Liver (tissue), 9 donors: ENCODE data around the gene LENG9. TPM values are rescaled to one million over a fixed set of nuclear protein-coding genes. Genes with fewer than 3 reads are reported as not detected.

Experiments
- DNase-seq: peaks from one replicate; pipeline ENCODE4 v3.0.0-alpha.2; 2017; ENCODE audit warnings: low spot score
- H3K27ac ChIP-seq, 2 donors: one replicate each; pipeline ENCODE4 v1.7.0; 2013; ENCODE audit warnings: inconsistent platforms in 2 of 2, low read length in 2 of 2, control low read depth in 1 of 2, low read depth in 1 of 2, mild to moderate bottlenecking in 1 of 2
- H3K27me3 ChIP-seq, 4 donors: one replicate each; pipeline versions ENCODE4 v1.6.1 to v1.7.0; 2013; ENCODE audit warnings: low read length in 3 of 4, inconsistent platforms in 1 of 4, mild to moderate bottlenecking in 1 of 4, moderate library complexity in 1 of 4; ENCODE audit not compliant: control insufficient read depth in 4 of 4, insufficient read depth in 4 of 4
- H3K36me3 ChIP-seq, 4 donors: one replicate each; pipeline versions ENCODE4 v1.6.1 to v1.7.0; 2013; ENCODE audit warnings: low read length in 3 of 4, mild to moderate bottlenecking in 3 of 4, low read depth in 1 of 4, moderate library complexity in 1 of 4; ENCODE audit not compliant: control insufficient read depth in 4 of 4, insufficient read depth in 3 of 4
- H3K4me1 ChIP-seq, 4 donors: one replicate each; pipeline versions ENCODE4 v1.6.1 to v1.7.0; 2013; ENCODE audit warnings: low read length in 3 of 4, mild to moderate bottlenecking in 3 of 4, moderate library complexity in 1 of 4; ENCODE audit not compliant: control insufficient read depth in 4 of 4, insufficient read depth in 4 of 4
- H3K4me3 ChIP-seq, 3 donors: one replicate each; pipeline versions ENCODE4 v1.6.1 to v1.7.0; 2013; ENCODE audit warnings: low read length in 3 of 3, control low read depth in 1 of 3, low read depth in 1 of 3, mild to moderate bottlenecking in 1 of 3
- H3K9ac ChIP-seq, 2 donors: one replicate each; pipeline ENCODE4 v1.7.0; 2013; ENCODE audit warnings: low read length in 2 of 2, mild to moderate bottlenecking in 2 of 2, moderate library complexity in 2 of 2, control low read depth in 1 of 2, low read depth in 1 of 2
- H3K9me3 ChIP-seq, 4 donors: one replicate each; pipeline versions ENCODE4 v1.6.1 to v1.7.0; 2013; ENCODE audit warnings: low read length in 3 of 4; ENCODE audit not compliant: control insufficient read depth in 4 of 4
- EGR1 ChIP-seq, 2 donors: IDR thresholded peaks; 2 replicates each; pipeline ENCODE4 v1.6.1; 2016 to 2018; ENCODE audit warnings: antibody characterized with exemption in 2 of 2, low read depth in 2 of 2
- FOXA1 ChIP-seq: IDR thresholded peaks from 2 replicates; pipeline ENCODE4 v1.6.1; 2016; ENCODE audit warnings: antibody characterized with exemption
- FOXA2 ChIP-seq: IDR thresholded peaks from 2 replicates; pipeline ENCODE4 v1.6.1; 2016; ENCODE audit warnings: antibody characterized with exemption
- HNF4A ChIP-seq, 2 donors: conservative IDR thresholded peaks; 2 replicates each; pipeline ENCODE4 v1.6.1; 2016; ENCODE audit warnings: antibody characterized with exemption in 2 of 2, mild to moderate bottlenecking in 2 of 2
- HNF4G ChIP-seq: IDR thresholded peaks from 2 replicates; pipeline ENCODE4 v1.6.1; 2016; ENCODE audit warnings: antibody characterized with exemption
- JUND ChIP-seq, 2 donors: IDR thresholded peaks; 2 replicates each; pipeline ENCODE4 v1.6.1; 2016; ENCODE audit warnings: antibody characterized with exemption in 2 of 2
- RAD21 ChIP-seq, 2 donors: IDR thresholded peaks; 2 replicates each; pipeline ENCODE4 v1.6.1; 2016; ENCODE audit warnings: antibody characterized with exemption in 2 of 2, mild to moderate bottlenecking in 2 of 2
- RXRA ChIP-seq, 2 donors: IDR thresholded peaks; 2 replicates each; pipeline ENCODE4 v1.6.1; 2017 to 2018; ENCODE audit warnings: antibody characterized with exemption in 2 of 2, mild to moderate bottlenecking in 1 of 2
- SP1 ChIP-seq: IDR thresholded peaks from 2 replicates; pipeline ENCODE4 v1.6.1; 2018; ENCODE audit warnings: antibody characterized with exemption, mild to moderate bottlenecking
- TAF1 ChIP-seq: conservative IDR thresholded peaks from 2 replicates; pipeline ENCODE4 v1.6.1; 2016; ENCODE audit warnings: antibody characterized with exemption, mild to moderate bottlenecking
- WGBS: extraction: QIAGEN DNeasy Blood & Tissue Kit; methylation state at CpG from one replicate; pipeline ENCODE4 v1.1.7; 2013; 5-methylcytosine and 5-hydroxymethylcytosine counted together
- polyA plus RNA-seq, 2 donors: library from polyadenylated mRNA; stranded (reverse) in 1 of 2; unstranded in 1 of 2; fragments of 200-250 nt in 1 of 2; fragments of >200 nt in 1 of 2; fragmentation: Nextera tagmentation in 1 of 2; extraction: Ambion mirVana in 1 of 2; gene quantifications; one replicate each; pipeline versions ENCODE4 v1.2.1 to v1.2.3, GENCODE V29; 2013 to 2015
- total RNA-seq, 2 donors: library from RNA; depleted of rRNA; stranded (reverse); fragments of >200 nt; gene quantifications; one replicate each; pipeline ENCODE4 v1.2.3, GENCODE V29; 2014
- TF ChIP-seq, protein P1 (sequence below): IDR thresholded peaks from 2 replicates; pipeline ENCODE4 v1.6.1; 2016; ENCODE audit warnings: antibody characterized with exemption
- TF ChIP-seq, protein P2 (sequence below): IDR thresholded peaks from 2 replicates; pipeline ENCODE4 v1.6.1; 2016; ENCODE audit warnings: antibody characterized with exemption, mild to moderate bottlenecking
- TF ChIP-seq, protein P3 (sequence below): IDR thresholded peaks from 2 replicates; pipeline ENCODE4 v1.6.1; 2016; ENCODE audit warnings: antibody characterized with exemption
- TF ChIP-seq, protein P4 (sequence below): fragments of 150-350 bp; IDR thresholded peaks from 2 replicates; pipeline ENCODE4 v1.5.1; 2017; ENCODE audit warnings: improper control_type of control experiment, low read depth, low read length; ENCODE audit not compliant: missing input control
- TF ChIP-seq, protein P5 (sequence below): IDR thresholded peaks from 2 replicates; pipeline ENCODE4 v1.6.1; 2016; ENCODE audit warnings: antibody characterized with exemption
- donor health status: healthy.
- donor health status: healthy.
- donor health status: healthy.
- donor health status: healthy.
- donor health status: healthy.

Gene LENG9
- total and polyA plus RNA-seq, 4 donors = 0.19 to 6.9 (median 2.0) TPM

DNA sequence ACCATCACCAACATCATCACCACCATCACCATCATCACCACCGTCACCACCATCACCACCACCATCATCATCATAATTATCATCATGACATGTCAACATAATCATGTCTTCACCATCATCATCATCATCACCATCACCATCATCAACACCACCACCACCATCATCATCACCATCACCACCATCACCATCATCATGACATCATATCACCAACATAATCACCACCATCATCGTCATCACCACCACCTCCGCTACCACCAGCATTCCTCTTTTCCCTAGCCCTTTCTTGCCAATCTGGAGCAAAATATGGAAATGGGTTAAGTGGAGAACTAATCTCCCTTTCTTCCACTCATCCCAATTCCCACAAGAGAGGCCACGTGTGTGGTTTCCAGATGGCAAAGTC lies 49.4 kb downstream of the LENG9 start:
- H3K27me3 ChIP-seq = peaks cover 0 to 8% (median 7%) of the 10 kb centered on the region in 4 donors
- WGBS = 89% methylated on average over 4 of the region's 4 CpGs

DNA sequence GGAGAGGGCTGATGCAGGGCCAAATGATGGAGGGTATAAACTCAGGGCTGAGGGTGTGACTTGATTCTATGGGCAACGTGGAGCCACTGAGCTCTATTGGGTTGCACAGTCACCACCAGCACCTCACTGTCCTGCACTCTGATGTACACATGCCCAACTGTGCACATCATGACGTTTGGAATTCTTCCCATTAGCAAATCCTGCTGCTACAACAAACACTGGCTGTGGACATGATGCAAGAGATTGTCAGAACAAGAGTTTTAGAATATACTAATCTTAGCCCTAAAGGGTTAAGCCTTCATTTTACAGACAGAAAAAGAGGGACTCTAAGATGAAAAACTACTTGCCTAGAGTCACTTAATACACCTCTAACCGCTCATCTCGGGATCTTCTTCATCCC lies 50.7 kb downstream of the LENG9 start:
- Histone ChIP-seq H3K36me3 (no peaks in the 10 kb centered on the region), H3K27ac (no peak overlapping the region), H3K9ac (no peak overlapping the region), H3K27me3 (peaks cover 0 to 8% (median 7%) of the 10 kb centered on the region in 4 donors), H3K4me1 (no peaks in the 10 kb centered on the region), H3K4me3 (no peak overlapping the region), H3K9me3 (no peaks in the 10 kb centered on the region)
- DNase-seq = no peak
- WGBS = 63% methylated on average over 4 of the region's 4 CpGs
- TF ChIP-seq HNF4G = no peak
- TF ChIP-seq TAF1 = no peak
- TF ChIP-seq FOXA2 = no peak
- TF ChIP-seq, protein P1, sequence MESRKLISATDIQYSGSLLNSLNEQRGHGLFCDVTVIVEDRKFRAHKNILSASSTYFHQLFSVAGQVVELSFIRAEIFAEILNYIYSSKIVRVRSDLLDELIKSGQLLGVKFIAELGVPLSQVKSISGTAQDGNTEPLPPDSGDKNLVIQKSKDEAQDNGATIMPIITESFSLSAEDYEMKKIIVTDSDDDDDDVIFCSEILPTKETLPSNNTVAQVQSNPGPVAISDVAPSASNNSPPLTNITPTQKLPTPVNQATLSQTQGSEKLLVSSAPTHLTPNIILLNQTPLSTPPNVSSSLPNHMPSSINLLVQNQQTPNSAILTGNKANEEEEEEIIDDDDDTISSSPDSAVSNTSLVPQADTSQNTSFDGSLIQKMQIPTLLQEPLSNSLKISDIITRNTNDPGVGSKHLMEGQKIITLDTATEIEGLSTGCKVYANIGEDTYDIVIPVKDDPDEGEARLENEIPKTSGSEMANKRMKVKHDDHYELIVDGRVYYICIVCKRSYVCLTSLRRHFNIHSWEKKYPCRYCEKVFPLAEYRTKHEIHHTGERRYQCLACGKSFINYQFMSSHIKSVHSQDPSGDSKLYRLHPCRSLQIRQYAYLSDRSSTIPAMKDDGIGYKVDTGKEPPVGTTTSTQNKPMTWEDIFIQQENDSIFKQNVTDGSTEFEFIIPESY = no peak
- TF ChIP-seq, protein P2, sequence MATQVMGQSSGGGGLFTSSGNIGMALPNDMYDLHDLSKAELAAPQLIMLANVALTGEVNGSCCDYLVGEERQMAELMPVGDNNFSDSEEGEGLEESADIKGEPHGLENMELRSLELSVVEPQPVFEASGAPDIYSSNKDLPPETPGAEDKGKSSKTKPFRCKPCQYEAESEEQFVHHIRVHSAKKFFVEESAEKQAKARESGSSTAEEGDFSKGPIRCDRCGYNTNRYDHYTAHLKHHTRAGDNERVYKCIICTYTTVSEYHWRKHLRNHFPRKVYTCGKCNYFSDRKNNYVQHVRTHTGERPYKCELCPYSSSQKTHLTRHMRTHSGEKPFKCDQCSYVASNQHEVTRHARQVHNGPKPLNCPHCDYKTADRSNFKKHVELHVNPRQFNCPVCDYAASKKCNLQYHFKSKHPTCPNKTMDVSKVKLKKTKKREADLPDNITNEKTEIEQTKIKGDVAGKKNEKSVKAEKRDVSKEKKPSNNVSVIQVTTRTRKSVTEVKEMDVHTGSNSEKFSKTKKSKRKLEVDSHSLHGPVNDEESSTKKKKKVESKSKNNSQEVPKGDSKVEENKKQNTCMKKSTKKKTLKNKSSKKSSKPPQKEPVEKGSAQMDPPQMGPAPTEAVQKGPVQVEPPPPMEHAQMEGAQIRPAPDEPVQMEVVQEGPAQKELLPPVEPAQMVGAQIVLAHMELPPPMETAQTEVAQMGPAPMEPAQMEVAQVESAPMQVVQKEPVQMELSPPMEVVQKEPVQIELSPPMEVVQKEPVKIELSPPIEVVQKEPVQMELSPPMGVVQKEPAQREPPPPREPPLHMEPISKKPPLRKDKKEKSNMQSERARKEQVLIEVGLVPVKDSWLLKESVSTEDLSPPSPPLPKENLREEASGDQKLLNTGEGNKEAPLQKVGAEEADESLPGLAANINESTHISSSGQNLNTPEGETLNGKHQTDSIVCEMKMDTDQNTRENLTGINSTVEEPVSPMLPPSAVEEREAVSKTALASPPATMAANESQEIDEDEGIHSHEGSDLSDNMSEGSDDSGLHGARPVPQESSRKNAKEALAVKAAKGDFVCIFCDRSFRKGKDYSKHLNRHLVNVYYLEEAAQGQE = no peak
- TF ChIP-seq, protein P3, sequence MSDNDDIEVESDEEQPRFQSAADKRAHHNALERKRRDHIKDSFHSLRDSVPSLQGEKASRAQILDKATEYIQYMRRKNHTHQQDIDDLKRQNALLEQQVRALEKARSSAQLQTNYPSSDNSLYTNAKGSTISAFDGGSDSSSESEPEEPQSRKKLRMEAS = no peak
- no peak for TF ChIP-seq SP1
- TF ChIP-seq JUND (IDR thresholded peaks at IDR 0.05) = no peak
- TF ChIP-seq FOXA1 = no peak
- TF ChIP-seq, protein P4, sequence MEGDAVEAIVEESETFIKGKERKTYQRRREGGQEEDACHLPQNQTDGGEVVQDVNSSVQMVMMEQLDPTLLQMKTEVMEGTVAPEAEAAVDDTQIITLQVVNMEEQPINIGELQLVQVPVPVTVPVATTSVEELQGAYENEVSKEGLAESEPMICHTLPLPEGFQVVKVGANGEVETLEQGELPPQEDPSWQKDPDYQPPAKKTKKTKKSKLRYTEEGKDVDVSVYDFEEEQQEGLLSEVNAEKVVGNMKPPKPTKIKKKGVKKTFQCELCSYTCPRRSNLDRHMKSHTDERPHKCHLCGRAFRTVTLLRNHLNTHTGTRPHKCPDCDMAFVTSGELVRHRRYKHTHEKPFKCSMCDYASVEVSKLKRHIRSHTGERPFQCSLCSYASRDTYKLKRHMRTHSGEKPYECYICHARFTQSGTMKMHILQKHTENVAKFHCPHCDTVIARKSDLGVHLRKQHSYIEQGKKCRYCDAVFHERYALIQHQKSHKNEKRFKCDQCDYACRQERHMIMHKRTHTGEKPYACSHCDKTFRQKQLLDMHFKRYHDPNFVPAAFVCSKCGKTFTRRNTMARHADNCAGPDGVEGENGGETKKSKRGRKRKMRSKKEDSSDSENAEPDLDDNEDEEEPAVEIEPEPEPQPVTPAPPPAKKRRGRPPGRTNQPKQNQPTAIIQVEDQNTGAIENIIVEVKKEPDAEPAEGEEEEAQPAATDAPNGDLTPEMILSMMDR = no peak
- no peak for TF ChIP-seq HNF4A (conservative IDR thresholded peaks at IDR 0.05)

More for the DNA sequence above, 49.4 kb downstream of the LENG9 start:
- Histone ChIP-seq H3K27ac (no peak overlapping the region), H3K4me3 (no peak overlapping the region), H3K9ac (no peak overlapping the region), H3K9me3 (no peaks in the 10 kb centered on the region), H3K4me1 (no peaks in the 10 kb centered on the region), H3K36me3 (no peaks in the 10 kb centered on the region)
- no peak for DNase-seq
- no peak for TF ChIP-seq HNF4G
- TF ChIP-seq, protein P5, sequence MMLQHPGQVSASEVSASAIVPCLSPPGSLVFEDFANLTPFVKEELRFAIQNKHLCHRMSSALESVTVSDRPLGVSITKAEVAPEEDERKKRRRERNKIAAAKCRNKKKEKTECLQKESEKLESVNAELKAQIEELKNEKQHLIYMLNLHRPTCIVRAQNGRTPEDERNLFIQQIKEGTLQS = no peak
- no peak for TF ChIP-seq FOXA2
- TF ChIP-seq, protein P1 = no peak
- TF ChIP-seq, protein P4 = no peak
- no peak for TF ChIP-seq FOXA1
- TF ChIP-seq RAD21 (IDR thresholded peaks at IDR 0.05) = no peak
- TF ChIP-seq RXRA (IDR thresholded peaks at IDR 0.05) = no peak
- TF ChIP-seq EGR1 (IDR thresholded peaks at IDR 0.05; ENCODE audit: low read depth in 2 of 2) = no peak
- TF ChIP-seq JUND (IDR thresholded peaks at IDR 0.05) = no peak
- no peak for TF ChIP-seq TAF1
- no peak for TF ChIP-seq HNF4A (conservative IDR thresholded peaks at IDR 0.05)
- TF ChIP-seq, protein P3 = no peak
- no peak for TF ChIP-seq SP1
